Sigmoid colon (tissue), 7 donors: ENCODE measurements around the gene CLEC2L. TPM values are rescaled to one million over a fixed set of nuclear protein-coding genes. Genes with fewer than 3 reads are reported as not detected.

Experiments used
- DNase-seq: peaks from one replicate; pipeline ENCODE4 v3.0.0-alpha.2; 2019
- H3K27ac ChIP-seq, 4 donors: fragments of 200-600 bp; sonication (generic); one replicate each; pipeline ENCODE4 v1.5.1; 2016 to 2019; ENCODE audit warnings: mild to moderate bottlenecking in 1 of 4
- H3K27me3 ChIP-seq, 3 donors: fragments of 200-600 bp; sonication (generic); one replicate each; pipeline ENCODE4 v1.5.1; 2019; ENCODE audit warnings: mild to moderate bottlenecking in 1 of 3
- H3K36me3 ChIP-seq, 4 donors: fragments of 200-600 bp; sonication (generic); one replicate each; pipeline ENCODE4 v1.5.1; 2016 to 2019
- H3K4me1 ChIP-seq, 4 donors: fragments of 200-600 bp; sonication (generic); one replicate each; pipeline ENCODE4 v1.5.1; 2017 to 2019
- H3K4me3 ChIP-seq, 4 donors: fragments of 200-600 bp; sonication (generic); one replicate each; pipeline ENCODE4 v1.5.1; 2017 to 2019; ENCODE audit warnings: mild to moderate bottlenecking in 2 of 4, moderate library complexity in 1 of 4
- H3K9me3 ChIP-seq, 4 donors: fragments of 200-600 bp in 3 of 4; sonication (generic) in 3 of 4; one replicate each; pipeline versions ENCODE4 v1.5.1 to v1.6.1; 2013 to 2019
- EP300 ChIP-seq, 4 donors: sonication (generic); formaldehyde crosslinking; IDR thresholded peaks; one replicate each; pipeline ENCODE4 v1.6.1; 2017; ENCODE audit warnings: antibody characterized with exemption in 4 of 4
- POLR2A ChIP-seq, 2 donors: fragments of 450-650 bp; IDR thresholded peaks; one replicate each; pipeline ENCODE4 v1.6.1; 2016; ENCODE audit warnings: antibody characterized with exemption in 2 of 2, mild to moderate bottlenecking in 2 of 2, moderate library complexity in 2 of 2
- POLR2AphosphoS5 ChIP-seq, 4 donors: sonication (generic); formaldehyde crosslinking; IDR thresholded peaks; one replicate each; pipeline ENCODE4 v1.6.1; 2017; ENCODE audit warnings: antibody characterized with exemption in 4 of 4
- WGBS, 2 donors: extraction: QIAGEN DNeasy Blood & Tissue Kit; methylation state at CpG; one replicate each; pipeline ENCODE4 v1.1.7; 2013; 5-methylcytosine and 5-hydroxymethylcytosine counted together
- intact Hi-C: fragments of 100-400 bp; cut with DNase I; formaldehyde crosslinking; loops from one replicate; pipeline ENCODE4 v1.15.1; 2023
- polyA plus RNA-seq, 3 donors: library from polyadenylated mRNA; stranded (reverse); fragments of 200-250 nt; gene quantifications; one replicate each; pipeline ENCODE4 v1.2.3, GENCODE V29; 2013
- total RNA-seq, 4 donors: library from RNA; depleted of rRNA; stranded (reverse); fragments of >200 nt; gene quantifications; one replicate each; pipeline ENCODE4 v1.1.0, GENCODE V29; 2016
- TF ChIP-seq, protein P1 (sequence below), 4 experiments: fragments of 450-650 bp in 3 of 4; fragments of 200-600 bp in 1 of 4; IDR thresholded peaks; one replicate each; pipeline ENCODE4 v1.5.1; 2016 to 2019; ENCODE audit warnings: antibody characterized with exemption in 4 of 4, mild to moderate bottlenecking in 3 of 4, moderate library complexity in 2 of 4
- donor health status: healthy with polysubstance abuse.
- donor health status: Bipolar disorder and iron deficiency.
- donor health status: healthy.

CLEC2L gene
- total and polyA plus RNA-seq, 7 donors, result 0.38 to 10.0 TPM; not detected in 5

DNA sequence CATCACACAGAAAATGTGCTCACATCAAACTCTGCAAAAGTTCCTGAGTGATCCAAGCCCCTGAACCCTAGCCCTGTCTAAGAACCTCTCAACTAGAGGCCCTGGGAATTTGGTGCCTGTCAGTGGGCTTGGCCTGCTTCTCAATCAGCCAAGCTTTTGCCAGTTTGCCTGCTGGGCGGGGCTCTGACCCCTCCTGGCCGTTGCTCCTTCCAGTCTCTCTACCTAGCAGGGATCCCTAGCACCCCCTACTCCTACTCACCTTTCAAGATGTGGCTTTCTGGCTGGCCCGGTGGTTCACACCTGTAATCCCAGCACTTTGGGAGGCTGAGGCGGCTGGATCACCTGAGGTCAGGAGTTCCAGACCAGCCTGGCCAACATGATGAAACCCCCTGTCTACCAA is 42.1 kb upstream of the CLEC2L start:
- Histone ChIP-seq H3K27me3 (peaks cover 17 to 57% (median 30%) of the 10 kb centered on the region in 3 donors), H3K4me3 (no peak overlapping the region), H3K36me3 (no peaks in the 10 kb centered on the region), H3K9me3 (no peaks in the 10 kb centered on the region), H3K4me1 (peaks cover 0 to 18% (median 16%) of the 10 kb centered on the region in 4 donors), H3K27ac (no peak overlapping the region)
- intact Hi-C loops, result no loop called here
- 71 to 81% methylated on average over 4 of the region's 4 CpGs for WGBS, 2 donors
- DNase-seq, result no peak
- TF ChIP-seq POLR2A (IDR thresholded peaks at IDR 0.05) (no peak), EP300 (IDR thresholded peaks at IDR 0.05) (no peak), POLR2AphosphoS5 (IDR thresholded peaks at IDR 0.05) (no peak)
- TF ChIP-seq, protein P1, sequence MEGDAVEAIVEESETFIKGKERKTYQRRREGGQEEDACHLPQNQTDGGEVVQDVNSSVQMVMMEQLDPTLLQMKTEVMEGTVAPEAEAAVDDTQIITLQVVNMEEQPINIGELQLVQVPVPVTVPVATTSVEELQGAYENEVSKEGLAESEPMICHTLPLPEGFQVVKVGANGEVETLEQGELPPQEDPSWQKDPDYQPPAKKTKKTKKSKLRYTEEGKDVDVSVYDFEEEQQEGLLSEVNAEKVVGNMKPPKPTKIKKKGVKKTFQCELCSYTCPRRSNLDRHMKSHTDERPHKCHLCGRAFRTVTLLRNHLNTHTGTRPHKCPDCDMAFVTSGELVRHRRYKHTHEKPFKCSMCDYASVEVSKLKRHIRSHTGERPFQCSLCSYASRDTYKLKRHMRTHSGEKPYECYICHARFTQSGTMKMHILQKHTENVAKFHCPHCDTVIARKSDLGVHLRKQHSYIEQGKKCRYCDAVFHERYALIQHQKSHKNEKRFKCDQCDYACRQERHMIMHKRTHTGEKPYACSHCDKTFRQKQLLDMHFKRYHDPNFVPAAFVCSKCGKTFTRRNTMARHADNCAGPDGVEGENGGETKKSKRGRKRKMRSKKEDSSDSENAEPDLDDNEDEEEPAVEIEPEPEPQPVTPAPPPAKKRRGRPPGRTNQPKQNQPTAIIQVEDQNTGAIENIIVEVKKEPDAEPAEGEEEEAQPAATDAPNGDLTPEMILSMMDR (IDR thresholded peaks at IDR 0.05), result no peak

DNA sequence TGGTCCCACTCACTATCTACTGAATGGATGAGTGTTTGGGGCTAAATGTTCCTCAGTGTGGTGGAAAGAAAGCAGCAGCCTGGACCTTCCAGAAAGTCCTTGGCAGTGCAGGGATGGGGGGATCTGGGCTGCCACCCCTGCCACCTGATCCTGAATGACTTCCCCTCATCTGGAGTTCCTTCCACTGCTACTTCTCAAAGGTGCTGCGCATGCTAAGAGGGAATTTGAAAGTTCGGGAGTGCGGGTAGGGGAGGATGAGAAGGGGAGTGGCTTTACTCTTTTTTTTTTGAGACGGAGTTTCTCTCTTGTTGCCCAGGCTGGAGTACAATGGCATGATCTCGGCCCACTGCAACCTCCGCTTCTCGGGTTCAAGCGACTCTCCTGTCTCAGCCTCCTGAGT is 41.4 kb upstream of the CLEC2L start:
- Histone ChIP-seq H3K4me3 (no peak overlapping the region), H3K36me3 (no peaks in the 10 kb centered on the region), H3K27me3 (peaks cover 17 to 57% (median 30%) of the 10 kb centered on the region in 3 donors), H3K27ac (no peak overlapping the region), H3K9me3 (no peaks in the 10 kb centered on the region), H3K4me1 (peaks cover 0 to 18% (median 16%) of the 10 kb centered on the region in 4 donors)
- TF ChIP-seq POLR2AphosphoS5 (IDR thresholded peaks at IDR 0.05) (no peak), POLR2A (IDR thresholded peaks at IDR 0.05) (no peak), EP300 (IDR thresholded peaks at IDR 0.05) (no peak)
- TF ChIP-seq, protein P1 (IDR thresholded peaks at IDR 0.05), result no peak
- no peak for DNase-seq
- WGBS, 2 donors, result 74 to 77% methylated on average over 8 of the region's 8 CpGs
- intact Hi-C loops, result no loop called here

DNA sequence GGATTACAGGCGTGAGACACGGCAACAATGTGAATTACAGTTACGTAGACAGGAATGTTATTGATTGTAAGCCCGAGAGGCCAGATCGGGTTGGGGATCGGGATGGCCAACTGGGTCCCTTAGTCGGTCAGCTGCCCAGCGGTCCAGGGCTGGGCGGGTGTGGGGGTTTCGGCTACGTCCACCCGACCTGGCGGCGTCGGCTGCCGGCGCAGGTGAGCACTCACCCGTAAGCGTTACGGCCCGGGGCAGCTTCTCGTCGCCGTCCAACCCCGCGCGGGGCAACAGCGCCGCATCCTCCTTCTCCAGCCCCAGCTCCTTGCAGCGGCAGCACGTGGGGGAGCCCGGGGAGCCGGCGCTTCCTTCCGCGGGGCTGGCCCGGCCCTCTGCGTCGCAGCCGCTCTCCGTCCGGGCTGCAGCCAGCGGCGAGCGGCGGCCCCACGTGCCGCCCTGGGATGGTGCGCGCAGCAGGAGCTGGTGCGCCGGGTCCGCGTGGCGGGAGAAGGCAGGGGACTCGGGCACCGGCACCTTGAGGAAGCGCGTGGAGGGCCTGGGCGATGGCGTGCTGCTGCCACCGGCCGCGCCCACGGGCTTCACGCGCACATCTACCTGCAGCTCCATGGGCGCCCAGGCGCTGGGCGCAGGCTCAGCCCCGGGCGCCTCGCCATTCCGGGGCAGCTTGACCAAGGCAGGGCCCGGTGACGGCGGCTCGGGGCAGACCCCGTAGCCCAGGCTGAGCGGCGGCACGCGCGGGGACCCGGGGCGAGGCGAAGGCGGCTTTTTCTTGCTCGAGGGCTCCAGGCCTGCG is 40.6 kb upstream of the CLEC2L start:
- Histone ChIP-seq H3K27me3 (peaks cover 17 to 57% (median 30%) of the 10 kb centered on the region in 3 donors), H3K4me3 (peak overlapping the region in 3 of 4 donors; percentile 18 to 38 (median 37)), H3K36me3 (no peaks in the 10 kb centered on the region), H3K4me1 (peaks cover 0 to 18% (median 16%) of the 10 kb centered on the region in 4 donors), H3K27ac (no peak overlapping the region), H3K9me3 (no peaks in the 10 kb centered on the region)
- intact Hi-C loops, result no loop called here
- TF ChIP-seq POLR2AphosphoS5 (IDR thresholded peaks at IDR 0.05) (no peak), POLR2A (IDR thresholded peaks at IDR 0.05) (no peak), EP300 (IDR thresholded peaks at IDR 0.05) (no peak)
- TF ChIP-seq, protein P1 (IDR thresholded peaks at IDR 0.05), result no peak
- 2 to 5% methylated on average over 90 of the region's 90 CpGs for WGBS, 2 donors
- DNase-seq, result no peak

DNA sequence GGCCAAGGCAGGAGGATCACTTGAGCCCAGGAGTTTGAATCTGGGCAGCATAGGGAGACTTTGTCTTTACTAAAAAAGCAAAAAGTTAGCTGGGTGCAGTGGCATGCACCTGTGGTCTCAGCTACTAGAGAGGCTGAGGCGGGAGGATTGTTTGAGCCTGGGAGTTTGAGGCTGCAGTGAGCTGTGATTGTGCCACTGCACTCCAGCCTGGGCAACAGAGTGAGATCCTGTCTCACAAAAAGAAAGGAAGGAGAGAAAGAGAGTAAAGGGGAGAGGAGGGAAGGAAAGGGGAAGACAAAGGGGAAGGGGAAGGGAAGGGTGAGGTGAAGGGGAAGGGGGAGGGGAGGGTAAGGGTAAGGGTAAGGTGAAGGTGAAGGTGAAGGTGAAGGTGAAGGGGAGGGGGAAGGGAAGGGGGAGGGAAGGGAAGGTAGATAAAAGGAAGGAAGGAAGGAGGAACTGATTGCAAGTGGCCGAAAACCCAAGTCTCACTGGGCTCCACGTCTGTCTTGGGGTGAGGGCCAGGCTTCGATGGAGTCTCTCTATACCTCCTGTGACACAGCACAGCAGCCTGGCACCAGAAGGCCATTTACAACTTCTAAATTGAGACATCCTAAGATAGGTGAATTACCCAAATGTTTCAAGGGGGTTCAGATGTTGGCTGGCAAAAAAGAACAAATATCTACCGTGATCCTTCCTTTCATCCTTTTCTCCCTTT is 36.0 kb upstream of the CLEC2L start:
- Histone ChIP-seq H3K4me3 (no peak overlapping the region), H3K36me3 (no peaks in the 10 kb centered on the region), H3K27ac (no peak overlapping the region), H3K9me3 (peaks cover 0 to 5% (median 2%) of the 10 kb centered on the region in 4 donors), H3K27me3 (peaks cover 9 to 30% (median 19%) of the 10 kb centered on the region in 3 donors), H3K4me1 (peaks cover 0 to 15% (median 14%) of the 10 kb centered on the region in 4 donors)
- TF ChIP-seq, protein P1 (IDR thresholded peaks at IDR 0.05), result no peak
- no peak for TF ChIP-seq POLR2A (IDR thresholded peaks at IDR 0.05)
- TF ChIP-seq EP300 (IDR thresholded peaks at IDR 0.05), result no peak
- TF ChIP-seq POLR2AphosphoS5 (IDR thresholded peaks at IDR 0.05), result no peak
- intact Hi-C loops, result no loop called here
- 77 to 82% methylated on average over 5 of the region's 5 CpGs for WGBS, 2 donors
- no peak for DNase-seq
